HCT116 (cell line): ENCODE measurements around the gene CSDE1. TPM values are rescaled to one million over a fixed set of nuclear protein-coding genes. Genes with fewer than 3 reads are reported as not detected.

ENCODE experiments used
- ATAC-seq: fragments of 200-7000 bp; cut with Tn5 transposase; 2 replicates; pipeline ENCODE4 v1.9.1; 2020; ENCODE audit warnings: mild to moderate bottlenecking, moderate library complexity
- BruUV-seq: library from RNA; stranded (reverse); fragments of 400-500 nt; replicated peaks from 2 replicates; lab custom pipeline; 2021; lab: Mats Ljungman, UMichigan
- CTCF ChIA-PET: fragments of 300-600 bp; sonication (Branson Sonifier 250); formaldehyde crosslinking; loops from one replicate; lab custom pipeline; 2021; ENCODE audit warnings: antibody characterized with exemption; lab: Charles Lee
- POLR2A ChIA-PET: fragments of 300-600, 350-600 bp; sonication (Branson Sonifier 250); formaldehyde crosslinking; loops from one replicate; lab custom pipeline; 2021; ENCODE audit warnings: antibody characterized with exemption; lab: Charles Lee
- RAD21 ChIA-PET, 2 experiments: fragments of 300-600 bp; sonication (Branson Sonifier 250); formaldehyde crosslinking; loops; one replicate each; lab custom pipeline; 2023; ENCODE audit warnings: low total read pairs in 2 of 2; ENCODE audit not compliant: uncharacterized antibody in 2 of 2, unreplicated experiment in 2 of 2, low non-redundant PET in 1 of 2; lab: Charles Lee
- DNase-seq: peaks from one replicate; pipeline ENCODE4 v3.0.0-alpha.2; 2010; ENCODE audit warnings: low read depth, low spot score
- H2AFZ ChIP-seq: fragments of 200-600 bp; shearing (Covaris generic), sonication (generic); 2 replicates; pipeline ENCODE4 v1.6.1; 2017; ENCODE audit warnings: low read depth, mixed run types, mixed read lengths, antibody characterized with exemption, low read length; ENCODE audit not compliant: poor library complexity, severe bottlenecking
- H3K27ac ChIP-seq: 2 replicates; pipeline ENCODE4 v1.5.1; 2012; ENCODE audit warnings: low read depth, low read length
- H3K27me3 ChIP-seq: fragments of 200-600 bp; sonication (generic); 2 replicates; pipeline ENCODE4 v1.6.1; 2016; ENCODE audit warnings: mixed run types, low read length, mixed read lengths; ENCODE audit not compliant: insufficient read depth
- H3K36me3 ChIP-seq, 2 experiments: fragments of 200-500 bp in 1 of 2; fragments of 200-600 bp in 1 of 2; sonication (Bioruptor generic) in 1 of 2; sonication (generic) in 1 of 2; 2 replicates each; pipeline versions ENCODE4 v1.5.1 to v1.6.1; 2014 to 2016; ENCODE audit warnings: low read length in 2 of 2, inconsistent platforms in 1 of 2, mixed read lengths in 1 of 2, mixed run types in 1 of 2; ENCODE audit not compliant: insufficient read depth in 2 of 2, control insufficient read depth in 1 of 2
- H3K4me1 ChIP-seq, 2 experiments: fragments of 200-600 bp in 1 of 2; sonication (generic) in 1 of 2; 2 replicates each; pipeline versions ENCODE4 v1.5.1 to v1.6.1; 2012 to 2017; ENCODE audit warnings: low read length in 2 of 2, inconsistent platforms in 1 of 2, mild to moderate bottlenecking in 1 of 2, mixed read lengths in 1 of 2, mixed run types in 1 of 2, moderate library complexity in 1 of 2; ENCODE audit not compliant: insufficient read depth in 2 of 2, control insufficient read depth in 1 of 2
- H3K4me2 ChIP-seq: fragments of 200-600 bp; sonication (generic); 2 replicates; pipeline ENCODE4 v1.6.1; 2017; ENCODE audit warnings: mixed run types, low read length, mixed read lengths
- H3K4me3 ChIP-seq, 2 experiments: fragments of 200-600 bp in 1 of 2; sonication (generic) in 1 of 2; replicated peaks in 1 of 2; 2 replicates each; pipeline ENCODE4 v1.5.1; 2011 to 2016; ENCODE audit warnings: low read length in 2 of 2, control low read depth in 1 of 2, low read depth in 1 of 2, mild to moderate bottlenecking in 1 of 2, mixed read lengths in 1 of 2, mixed run types in 1 of 2
- H3K79me2 ChIP-seq: fragments of 200-600 bp; sonication (generic); 2 replicates; pipeline ENCODE4 v1.6.1; 2017; ENCODE audit warnings: mild to moderate bottlenecking, mixed run types, low read length, moderate library complexity, mixed read lengths; ENCODE audit not compliant: insufficient read depth
- H3K9ac ChIP-seq: fragments of 200-600 bp; sonication (generic); 2 replicates; pipeline ENCODE4 v1.6.1; 2016; ENCODE audit warnings: low read length, mixed read lengths
- H3K9me2 ChIP-seq: fragments of 200-600 bp; sonication (generic), shearing (Covaris generic); 2 replicates; pipeline ENCODE4 v1.6.1; 2017; ENCODE audit warnings: mixed run types, mild to moderate bottlenecking, moderate library complexity; ENCODE audit not compliant: insufficient read depth
- H3K9me3 ChIP-seq, 2 experiments: fragments of 200-500 bp in 1 of 2; fragments of 200-600 bp in 1 of 2; sonication (Bioruptor generic) in 1 of 2; sonication (generic) in 1 of 2; 2 replicates each; pipeline ENCODE4 v1.6.1; 2014 to 2017; ENCODE audit warnings: low read length in 2 of 2, mixed read lengths in 2 of 2, inconsistent platforms in 1 of 2, low read depth in 1 of 2, mild to moderate bottlenecking in 1 of 2, mixed run types in 1 of 2, moderate library complexity in 1 of 2; ENCODE audit not compliant: control insufficient read depth in 1 of 2, insufficient read depth in 1 of 2
- H4K20me1 ChIP-seq: fragments of 200-600 bp; sonication (generic), shearing (Covaris generic); 2 replicates; pipeline ENCODE4 v1.6.1; 2017; ENCODE audit warnings: mixed run types, mild to moderate bottlenecking, moderate library complexity; ENCODE audit not compliant: insufficient read depth
- CBX3 ChIP-seq: IDR thresholded peaks from 2 replicates; pipeline ENCODE4 v1.6.1; 2012; ENCODE audit warnings: low read depth
- CEBPB ChIP-seq: IDR thresholded peaks from 2 replicates; pipeline ENCODE4 v1.6.1; 2012; ENCODE audit warnings: low read depth
- EZH2 ChIP-seq: fragments of 200-600 bp; sonication (generic); IDR thresholded peaks from 2 replicates; pipeline ENCODE4 v1.6.1; 2017; ENCODE audit warnings: antibody characterized with exemption, mixed run types
- FOSL1 ChIP-seq: IDR thresholded peaks from 2 replicates; pipeline ENCODE4 v1.6.1; 2012; ENCODE audit warnings: low read depth
- RAD21 ChIP-seq: IDR thresholded peaks from 2 replicates; pipeline ENCODE4 v1.6.1; 2012; ENCODE audit warnings: low read depth, mild to moderate bottlenecking
- REST ChIP-seq: IDR thresholded peaks from 2 replicates; pipeline ENCODE4 v1.6.1; 2012; ENCODE audit warnings: low read depth
- SP1 ChIP-seq: IDR thresholded peaks from 2 replicates; pipeline ENCODE4 v1.6.1; 2012; ENCODE audit warnings: low read depth
- SRF ChIP-seq: IDR thresholded peaks from 2 replicates; pipeline ENCODE4 v1.6.1; 2012; ENCODE audit warnings: low read depth
- YY1 ChIP-seq: IDR thresholded peaks from 2 replicates; pipeline ENCODE4 v1.6.1; 2011; ENCODE audit warnings: low read length, low read depth, moderate library complexity, mild to moderate bottlenecking; ENCODE audit not compliant: insufficient replicate concordance; ENCODE audit errors: extremely low read depth
- ZBTB33 ChIP-seq: IDR thresholded peaks from 2 replicates; pipeline ENCODE4 v1.6.1; 2011; ENCODE audit warnings: mild to moderate bottlenecking, low read length, moderate library complexity; ENCODE audit not compliant: insufficient replicate concordance; ENCODE audit errors: extremely low read depth
- intact Hi-C: fragments of 100-400 bp; cut with micrococcal nuclease; formaldehyde crosslinking; loops from 2 replicates; pipeline ENCODE4 v1.10.0; 2022
- total RNA-seq: library from RNA; stranded (reverse); gene quantifications from one replicate; pipeline ENCODE4 v1.2.1, GENCODE V29; 2021; ENCODE audit not compliant: unreplicated experiment

Gene CSDE1
- total RNA-seq, 1 experiment from 2014 or later = 515 TPM

- TF ChIP-seq ZBTB33 = no peak
- no peak for TF ChIP-seq CEBPB
- no peak for TF ChIP-seq SP1
- no peak for TF ChIP-seq YY1
- no peak for TF ChIP-seq CBX3
- TF ChIP-seq EZH2 = no peak
- TF ChIP-seq FOSL1 = no peak
- TF ChIP-seq RAD21 = no peak
- no peak for TF ChIP-seq SRF
Observed at GRCh38 chr1:114723915-114724314, 33.9 kb downstream of the CSDE1 start (continued).

GRCh38 chr1:114723457-114723856 lies 34.3 kb downstream of the CSDE1 start:
- no peak overlapping the region for H3K27ac ChIP-seq
- no peaks in the 10 kb centered on the region for H3K9me3 ChIP-seq
- DNase-seq = no peak
- H3K27me3 ChIP-seq = no peaks in the 10 kb centered on the region
- CTCF ChIA-PET = no interaction called here
- intact Hi-C loops = no loop called here
- no peaks in the 10 kb centered on the region for H3K9me2 ChIP-seq
- no TSS peak for BruUV-seq
- no peak overlapping the region for H2AFZ ChIP-seq
- POLR2A ChIA-PET = no interaction called here
- no peak overlapping the region for H3K4me3 ChIP-seq
- peaks cover 73 to 78% of the 10 kb centered on the region in 2 experiments for H3K36me3 ChIP-seq
- H4K20me1 ChIP-seq = peaks cover 2% of the 10 kb centered on the region; the same call in 1 of the 2 replicates
- H3K4me2 ChIP-seq = no peak overlapping the region
- H3K79me2 ChIP-seq = peaks cover 62% of the 10 kb centered on the region
- no peak for ATAC-seq
- TF ChIP-seq REST = no peak
- RAD21 ChIA-PET = no interaction called here
- H3K9ac ChIP-seq = no peak overlapping the region
- H3K4me1 ChIP-seq = no peaks in the 10 kb centered on the region
